Measurements from ENCODE around the gene SMAP2. TPM values are rescaled to one million over a fixed set of nuclear protein-coding genes. Genes with fewer than 3 reads are reported as not detected.

SMAP2 gene
- total and polyA plus RNA-seq, 4 donors: 24.5 to 201 (median 51.3) TPM

GRCh38 chr1:40360631-40361030 is 12.9 kb upstream of the SMAP2 start:
- DNase-seq (no peak), ATAC-seq (ENCODE audit: insufficient read depth, low FRiP score) (no peak)
- Histone ChIP-seq H3K27ac (ENCODE audit: low read depth in 1 of 2, low read length in 1 of 2) (no peak overlapping the region), H3K36me3 (ENCODE audit: control insufficient read depth in 4 of 4, insufficient read depth in 4 of 4, low read length in 4 of 4) (no peaks in the 10 kb centered on the region), H3K4me3 (no peak overlapping the region), H3K4me1 (ENCODE audit: control insufficient read depth in 5 of 5, insufficient read depth in 5 of 5, low read length in 5 of 5) (peaks cover 0 to 1% (median 0%) of the 10 kb centered on the region in 5 donors), H3K27me3 (ENCODE audit: control insufficient read depth in 3 of 3, insufficient read depth in 3 of 3, low read length in 2 of 3) (no peaks in the 10 kb centered on the region), H3K9me3 (ENCODE audit: control insufficient read depth in 4 of 4, insufficient read depth in 3 of 4, low read length in 3 of 4) (peaks cover 0 to 5% (median 0%) of the 10 kb centered on the region in 4 donors), H3K9ac (ENCODE audit: insufficient read depth in 1 of 2, low read length in 2 of 2) (no peak overlapping the region)
- TF ChIP-seq, protein P1, sequence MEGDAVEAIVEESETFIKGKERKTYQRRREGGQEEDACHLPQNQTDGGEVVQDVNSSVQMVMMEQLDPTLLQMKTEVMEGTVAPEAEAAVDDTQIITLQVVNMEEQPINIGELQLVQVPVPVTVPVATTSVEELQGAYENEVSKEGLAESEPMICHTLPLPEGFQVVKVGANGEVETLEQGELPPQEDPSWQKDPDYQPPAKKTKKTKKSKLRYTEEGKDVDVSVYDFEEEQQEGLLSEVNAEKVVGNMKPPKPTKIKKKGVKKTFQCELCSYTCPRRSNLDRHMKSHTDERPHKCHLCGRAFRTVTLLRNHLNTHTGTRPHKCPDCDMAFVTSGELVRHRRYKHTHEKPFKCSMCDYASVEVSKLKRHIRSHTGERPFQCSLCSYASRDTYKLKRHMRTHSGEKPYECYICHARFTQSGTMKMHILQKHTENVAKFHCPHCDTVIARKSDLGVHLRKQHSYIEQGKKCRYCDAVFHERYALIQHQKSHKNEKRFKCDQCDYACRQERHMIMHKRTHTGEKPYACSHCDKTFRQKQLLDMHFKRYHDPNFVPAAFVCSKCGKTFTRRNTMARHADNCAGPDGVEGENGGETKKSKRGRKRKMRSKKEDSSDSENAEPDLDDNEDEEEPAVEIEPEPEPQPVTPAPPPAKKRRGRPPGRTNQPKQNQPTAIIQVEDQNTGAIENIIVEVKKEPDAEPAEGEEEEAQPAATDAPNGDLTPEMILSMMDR (IDR thresholded peaks at IDR 0.05; ENCODE audit: control extremely low read depth, extremely low read depth): no peak

DNA sequence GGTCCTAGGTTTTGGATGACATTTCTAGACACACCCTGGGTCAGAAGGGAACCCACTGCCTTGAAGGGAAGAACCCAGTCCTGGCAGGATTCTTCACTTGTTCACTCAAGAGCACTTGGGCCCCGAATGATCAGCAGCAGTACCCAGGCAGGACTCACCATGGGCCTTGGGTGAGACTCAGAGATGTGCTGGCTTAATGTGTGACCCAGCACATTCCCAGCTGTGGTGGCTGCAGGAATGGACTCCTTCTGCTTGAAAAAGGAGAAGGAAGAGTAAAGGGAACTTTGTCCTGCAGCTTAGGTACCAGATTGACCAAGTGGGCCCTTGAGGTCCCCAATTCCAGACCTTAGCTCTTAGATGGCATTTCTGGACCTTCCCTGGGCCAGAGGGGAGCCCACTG is 12.3 kb upstream of the SMAP2 start:
- peaks cover 0 to 5% (median 0%) of the 10 kb centered on the region in 4 donors for H3K9me3 ChIP-seq (ENCODE audit: control insufficient read depth in 4 of 4, insufficient read depth in 3 of 4, low read length in 3 of 4)
- WGBS, 2 donors: 80 to 93% methylated on average over 1 of the region's 1 CpG
- H3K27ac ChIP-seq (ENCODE audit: low read depth in 1 of 2, low read length in 1 of 2): no peak overlapping the region
- DNase-seq (no peak), ATAC-seq (ENCODE audit: insufficient read depth, low FRiP score) (no peak)
- no peaks in the 10 kb centered on the region for H3K27me3 ChIP-seq (ENCODE audit: control insufficient read depth in 3 of 3, insufficient read depth in 3 of 3, low read length in 2 of 3)
- H3K9ac ChIP-seq (ENCODE audit: insufficient read depth in 1 of 2, low read length in 2 of 2): no peak overlapping the region
- TF ChIP-seq, protein P1 (IDR thresholded peaks at IDR 0.05; ENCODE audit: control extremely low read depth, extremely low read depth): no peak
- H3K36me3 ChIP-seq (ENCODE audit: control insufficient read depth in 4 of 4, insufficient read depth in 4 of 4, low read length in 4 of 4): no peaks in the 10 kb centered on the region
- peaks cover 0 to 1% (median 0%) of the 10 kb centered on the region in 5 donors for H3K4me1 ChIP-seq (ENCODE audit: control insufficient read depth in 5 of 5, insufficient read depth in 5 of 5, low read length in 5 of 5)
- H3K4me3 ChIP-seq: no peak overlapping the region

- peaks cover 0 to 1% (median 0%) of the 10 kb centered on the region in 5 donors for H3K4me1 ChIP-seq (ENCODE audit: control insufficient read depth in 5 of 5, insufficient read depth in 5 of 5, low read length in 5 of 5)
- 90 to 93% methylated on average over 4 of the region's 4 CpGs for WGBS, 2 donors
- H3K4me3 ChIP-seq: no peak overlapping the region
- TF ChIP-seq, protein P1 (IDR thresholded peaks at IDR 0.05; ENCODE audit: control extremely low read depth, extremely low read depth): no peak
- no peaks in the 10 kb centered on the region for H3K36me3 ChIP-seq (ENCODE audit: control insufficient read depth in 4 of 4, insufficient read depth in 4 of 4, low read length in 4 of 4)
- ATAC-seq (ENCODE audit: insufficient read depth, low FRiP score) (no peak), DNase-seq (no peak)
- no peaks in the 10 kb centered on the region for H3K27me3 ChIP-seq (ENCODE audit: control insufficient read depth in 3 of 3, insufficient read depth in 3 of 3, low read length in 2 of 3)
- peaks cover 0 to 5% (median 0%) of the 10 kb centered on the region in 4 donors for H3K9me3 ChIP-seq (ENCODE audit: control insufficient read depth in 4 of 4, insufficient read depth in 3 of 4, low read length in 3 of 4)
- no peak overlapping the region for H3K27ac ChIP-seq (ENCODE audit: low read depth in 1 of 2, low read length in 1 of 2)
- H3K9ac ChIP-seq (ENCODE audit: insufficient read depth in 1 of 2, low read length in 2 of 2): no peak overlapping the region
These were observed 11.9 kb upstream of the SMAP2 start for GRCh38 chr1:40361637-40362036.

GRCh38 chr1:40362199-40362598 is 11.3 kb upstream of the SMAP2 start:
- Histone ChIP-seq H3K36me3 (ENCODE audit: control insufficient read depth in 4 of 4, insufficient read depth in 4 of 4, low read length in 4 of 4) (no peaks in the 10 kb centered on the region), H3K27me3 (ENCODE audit: control insufficient read depth in 3 of 3, insufficient read depth in 3 of 3, low read length in 2 of 3) (no peaks in the 10 kb centered on the region), H3K27ac (ENCODE audit: low read depth in 1 of 2, low read length in 1 of 2) (no peak overlapping the region), H3K9me3 (ENCODE audit: control insufficient read depth in 4 of 4, insufficient read depth in 3 of 4, low read length in 3 of 4) (peaks cover 0 to 5% (median 0%) of the 10 kb centered on the region in 4 donors), H3K4me1 (ENCODE audit: control insufficient read depth in 5 of 5, insufficient read depth in 5 of 5, low read length in 5 of 5) (peaks cover 0 to 1% (median 0%) of the 10 kb centered on the region in 5 donors), H3K9ac (ENCODE audit: insufficient read depth in 1 of 2, low read length in 2 of 2) (no peak overlapping the region), H3K4me3 (no peak overlapping the region)
- ATAC-seq (ENCODE audit: insufficient read depth, low FRiP score): no peak
- WGBS, 2 donors: 53 to 71% methylated on average over 2 of the region's 2 CpGs
- DNase-seq: no peak
- TF ChIP-seq, protein P1 (IDR thresholded peaks at IDR 0.05; ENCODE audit: control extremely low read depth, extremely low read depth): no peak
